Fibroblast of the aortic adventitia (primary cell): ENCODE data around the gene DEFB112. TPM values are rescaled to one million over a fixed set of nuclear protein-coding genes. Genes with fewer than 3 reads are reported as not detected.

Experiments
- DNase-seq: peaks from one replicate; pipeline ENCODE4 v3.0.0-alpha.2; 2010; ENCODE audit warnings: low read depth
- H3K4me3 ChIP-seq: 2 replicates; pipeline ENCODE4 v1.5.1; 2011; ENCODE audit warnings: low read depth, mild to moderate bottlenecking, control low read depth, low read length, moderate library complexity
- total RNA-seq: library from RNA; depleted of rRNA; stranded (reverse); fragments of >200 nt; gene quantifications from 2 replicates; pipeline ENCODE4 v1.2.3, GENCODE V29; 2012; ENCODE audit warnings: low replicate concordance
- TF ChIP-seq, protein P1 (sequence below): IDR thresholded peaks from 2 replicates; pipeline ENCODE4 v1.5.1; 2011; ENCODE audit warnings: mild to moderate bottlenecking, low read length, control low read depth, inconsistent platforms; ENCODE audit not compliant: insufficient read depth

DEFB112 gene
- total RNA-seq, 1 donor, result not detected

DNA sequence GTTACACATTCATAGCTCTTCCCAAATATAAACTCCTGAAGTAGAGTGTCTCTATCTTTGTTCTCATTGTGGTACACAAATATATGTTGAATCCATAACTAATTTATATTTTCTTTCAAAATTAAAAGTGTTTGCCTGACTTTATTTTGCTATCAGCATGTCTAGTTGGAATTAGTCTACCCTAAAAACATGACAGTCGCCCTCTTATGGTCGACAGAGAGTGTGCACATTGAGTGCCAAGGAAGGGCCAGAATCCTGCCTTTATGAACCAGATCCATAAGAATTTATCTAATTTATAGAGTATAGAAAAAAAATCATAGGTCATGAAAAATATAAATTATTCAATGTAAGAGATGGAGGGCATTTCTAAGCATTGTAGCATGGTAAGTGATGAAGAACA lies 12.3 kb upstream of the DEFB112 start:
- no peak overlapping the region for H3K4me3 ChIP-seq
- TF ChIP-seq, protein P1, sequence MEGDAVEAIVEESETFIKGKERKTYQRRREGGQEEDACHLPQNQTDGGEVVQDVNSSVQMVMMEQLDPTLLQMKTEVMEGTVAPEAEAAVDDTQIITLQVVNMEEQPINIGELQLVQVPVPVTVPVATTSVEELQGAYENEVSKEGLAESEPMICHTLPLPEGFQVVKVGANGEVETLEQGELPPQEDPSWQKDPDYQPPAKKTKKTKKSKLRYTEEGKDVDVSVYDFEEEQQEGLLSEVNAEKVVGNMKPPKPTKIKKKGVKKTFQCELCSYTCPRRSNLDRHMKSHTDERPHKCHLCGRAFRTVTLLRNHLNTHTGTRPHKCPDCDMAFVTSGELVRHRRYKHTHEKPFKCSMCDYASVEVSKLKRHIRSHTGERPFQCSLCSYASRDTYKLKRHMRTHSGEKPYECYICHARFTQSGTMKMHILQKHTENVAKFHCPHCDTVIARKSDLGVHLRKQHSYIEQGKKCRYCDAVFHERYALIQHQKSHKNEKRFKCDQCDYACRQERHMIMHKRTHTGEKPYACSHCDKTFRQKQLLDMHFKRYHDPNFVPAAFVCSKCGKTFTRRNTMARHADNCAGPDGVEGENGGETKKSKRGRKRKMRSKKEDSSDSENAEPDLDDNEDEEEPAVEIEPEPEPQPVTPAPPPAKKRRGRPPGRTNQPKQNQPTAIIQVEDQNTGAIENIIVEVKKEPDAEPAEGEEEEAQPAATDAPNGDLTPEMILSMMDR, result no peak
- DNase-seq, result no peak

GRCh38 chr6:50056242-50056641 lies 6.5 kb upstream of the DEFB112 start:
- no peak overlapping the region for H3K4me3 ChIP-seq
- DNase-seq, result no peak
- TF ChIP-seq, protein P1, result no peak

DNA sequence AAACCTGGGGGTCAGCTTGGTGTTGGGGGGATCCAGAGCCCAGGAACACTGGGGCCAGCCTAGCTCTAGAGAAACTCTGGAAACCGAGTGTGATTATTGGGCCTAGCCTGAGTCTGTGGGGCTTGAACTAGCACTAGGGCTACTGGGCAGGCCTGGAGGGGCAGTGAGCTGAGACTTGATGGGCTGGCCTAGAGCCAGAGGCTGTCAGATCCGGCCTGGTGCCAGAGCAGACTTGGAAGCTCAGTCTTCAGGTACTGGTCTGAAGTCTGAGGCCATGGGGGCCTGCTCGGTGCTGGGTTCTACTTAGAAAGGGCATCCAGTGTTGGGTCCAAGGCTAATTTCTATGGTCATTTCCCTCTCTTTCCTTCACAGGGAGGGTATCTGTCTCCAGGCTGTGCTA lies 2.7 kb downstream of the DEFB112 start:
- no peak overlapping the region for H3K4me3 ChIP-seq
- TF ChIP-seq, protein P1, result no peak
- DNase-seq, result no peak

GRCh38 chr6:50030777-50031562 lies 18.8 kb downstream of the DEFB112 start:
- no peak for DNase-seq
- TF ChIP-seq, protein P1, result no peak

GRCh38 chr6:50030350-50030749 lies 19.4 kb downstream of the DEFB112 start:
- TF ChIP-seq, protein P1, result no peak
- H3K4me3 ChIP-seq, result no peak overlapping the region
- no peak for DNase-seq

More at GRCh38 chr6:50030777-50031562, 18.8 kb downstream of the DEFB112 start:
- H3K4me3 ChIP-seq, result no peak overlapping the region

DNA sequence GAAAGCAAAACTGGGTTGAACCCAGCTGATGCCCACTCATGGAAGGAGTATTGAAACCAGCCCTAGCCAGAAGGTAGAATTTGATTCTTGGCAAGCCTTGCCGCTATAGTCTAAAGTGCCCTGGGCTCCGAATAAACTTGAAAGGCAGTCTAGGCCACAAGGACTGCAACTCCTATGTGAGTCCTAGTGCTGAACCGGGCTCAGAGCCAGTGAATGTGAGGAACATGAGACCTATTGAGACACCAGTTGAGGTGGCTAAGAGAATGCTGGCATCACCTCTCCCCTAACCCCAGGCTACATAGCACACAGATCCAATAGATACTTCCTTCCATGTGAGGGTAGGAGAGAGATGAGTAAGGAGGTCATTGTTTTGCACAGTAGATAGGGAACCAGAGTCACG lies 24.5 kb downstream of the DEFB112 start:
- TF ChIP-seq, protein P1, result no peak
- no peak overlapping the region for H3K4me3 ChIP-seq
- no peak for DNase-seq
